ENCODE data around the gene DCPS.

Gene DCPS

GRCh38 chr11:126357055-126357962 lies 53.4 kb downstream of the DCPS start:
- Histone ChIP-seq H3K36me3 (no peaks in the 10 kb centered on the region), H3K27me3 (no peaks in the 10 kb centered on the region), H3K9me3 (no peaks in the 10 kb centered on the region), H3K4me3 (ENCODE audit: low read depth, low read length) (peak overlapping the region; percentile 68), H3K4me1 (no peaks in the 10 kb centered on the region)
- TF ChIP-seq, protein P1, sequence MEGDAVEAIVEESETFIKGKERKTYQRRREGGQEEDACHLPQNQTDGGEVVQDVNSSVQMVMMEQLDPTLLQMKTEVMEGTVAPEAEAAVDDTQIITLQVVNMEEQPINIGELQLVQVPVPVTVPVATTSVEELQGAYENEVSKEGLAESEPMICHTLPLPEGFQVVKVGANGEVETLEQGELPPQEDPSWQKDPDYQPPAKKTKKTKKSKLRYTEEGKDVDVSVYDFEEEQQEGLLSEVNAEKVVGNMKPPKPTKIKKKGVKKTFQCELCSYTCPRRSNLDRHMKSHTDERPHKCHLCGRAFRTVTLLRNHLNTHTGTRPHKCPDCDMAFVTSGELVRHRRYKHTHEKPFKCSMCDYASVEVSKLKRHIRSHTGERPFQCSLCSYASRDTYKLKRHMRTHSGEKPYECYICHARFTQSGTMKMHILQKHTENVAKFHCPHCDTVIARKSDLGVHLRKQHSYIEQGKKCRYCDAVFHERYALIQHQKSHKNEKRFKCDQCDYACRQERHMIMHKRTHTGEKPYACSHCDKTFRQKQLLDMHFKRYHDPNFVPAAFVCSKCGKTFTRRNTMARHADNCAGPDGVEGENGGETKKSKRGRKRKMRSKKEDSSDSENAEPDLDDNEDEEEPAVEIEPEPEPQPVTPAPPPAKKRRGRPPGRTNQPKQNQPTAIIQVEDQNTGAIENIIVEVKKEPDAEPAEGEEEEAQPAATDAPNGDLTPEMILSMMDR (IDR thresholded peaks at IDR 0.05; ENCODE audit: low read depth, low read length): no peak
- DNase-seq: no peak

GRCh38 chr11:126357969-126358762 lies 54.3 kb downstream of the DCPS start:
- DNase-seq: no peak
- no peaks in the 10 kb centered on the region for H3K36me3 ChIP-seq
- H3K9me3 ChIP-seq: no peaks in the 10 kb centered on the region
- H3K27me3 ChIP-seq: no peaks in the 10 kb centered on the region
- no peaks in the 10 kb centered on the region for H3K4me1 ChIP-seq
- peak overlapping the region; percentile 68 for H3K4me3 ChIP-seq (ENCODE audit: low read depth, low read length)
- TF ChIP-seq, protein P1 (IDR thresholded peaks at IDR 0.05; ENCODE audit: low read depth, low read length): no peak

DNA sequence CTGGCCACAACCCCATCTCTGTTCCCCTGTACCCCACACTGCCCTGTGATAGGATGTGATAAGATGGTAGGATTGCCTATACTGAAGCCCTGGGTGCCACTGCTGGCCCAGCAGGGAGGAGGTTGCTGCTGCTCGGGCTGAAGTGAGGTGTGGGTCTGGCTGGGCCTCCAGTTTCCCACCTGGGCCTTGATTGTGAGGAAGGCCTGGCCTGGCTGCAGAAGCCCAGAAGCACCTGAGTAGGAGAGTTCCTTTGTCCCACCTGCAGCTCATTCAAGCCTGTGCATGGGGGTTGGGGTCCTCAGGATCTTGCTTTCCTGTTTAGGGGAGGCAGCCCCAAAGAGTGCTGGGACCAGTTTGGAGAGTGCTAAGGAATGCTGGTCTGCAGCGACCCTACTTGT lies 54.9 kb downstream of the DCPS start:
- no peaks in the 10 kb centered on the region for H3K36me3 ChIP-seq
- H3K4me1 ChIP-seq: no peaks in the 10 kb centered on the region; the same call in 1 of the 2 replicates
- no peaks in the 10 kb centered on the region for H3K27me3 ChIP-seq
- H3K4me3 ChIP-seq (ENCODE audit: low read depth, low read length): no peak overlapping the region
- TF ChIP-seq, protein P1 (IDR thresholded peaks at IDR 0.05; ENCODE audit: low read depth, low read length): no peak
- DNase-seq: no peak
- no peaks in the 10 kb centered on the region for H3K9me3 ChIP-seq

GRCh38 chr11:126359431-126360048 lies 55.7 kb downstream of the DCPS start:
- H3K27me3 ChIP-seq: no peaks in the 10 kb centered on the region
- peak; percentile 66 for DNase-seq
- H3K4me1 ChIP-seq: no peaks in the 10 kb centered on the region; the same call in 1 of the 2 replicates
- TF ChIP-seq, protein P1 (IDR thresholded peaks at IDR 0.05; ENCODE audit: low read depth, low read length): no peak
- H3K4me3 ChIP-seq (ENCODE audit: low read depth, low read length): no peak overlapping the region
- H3K9me3 ChIP-seq: no peaks in the 10 kb centered on the region
- H3K36me3 ChIP-seq: no peaks in the 10 kb centered on the region

DNA sequence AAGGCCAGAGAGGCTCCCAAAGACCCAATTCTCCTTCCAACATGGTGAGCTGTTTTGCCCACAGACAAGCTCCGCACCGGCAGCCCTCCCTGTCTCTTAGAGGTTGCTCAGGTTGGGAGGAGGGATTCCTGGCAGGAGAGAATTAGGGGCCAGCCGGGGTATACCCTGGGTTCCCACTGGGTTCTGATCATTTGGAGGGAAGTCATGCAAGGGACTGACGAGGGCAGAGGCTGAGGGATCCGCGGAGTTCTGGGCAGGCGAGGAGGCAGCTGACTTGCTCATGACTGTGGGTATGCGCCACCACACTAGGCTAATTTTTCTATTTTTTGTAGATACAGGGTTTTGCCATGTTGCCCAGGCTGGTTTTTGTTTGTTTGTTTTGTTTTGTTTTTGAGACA lies 56.2 kb downstream of the DCPS start:
- TF ChIP-seq, protein P1 (IDR thresholded peaks at IDR 0.05; ENCODE audit: low read depth, low read length): no peak
- DNase-seq: no peak
- Histone ChIP-seq H3K4me3 (ENCODE audit: low read depth, low read length) (no peak overlapping the region), H3K4me1 (no peaks in the 10 kb centered on the region; the same call in 1 of the 2 replicates), H3K27me3 (no peaks in the 10 kb centered on the region), H3K9me3 (no peaks in the 10 kb centered on the region), H3K36me3 (no peaks in the 10 kb centered on the region)

Data from BE2C (cell line).